Endothelial cell of umbilical vein (primary cell): Measurements from ENCODE around the gene YTHDF1.

ENCODE experiments used
- EZH2 ChIP-seq: IDR thresholded peaks from 2 replicates; pipeline ENCODE4 v1.6.1; 2012; ENCODE audit warnings: borderline replicate concordance, low read depth, mild to moderate bottlenecking, moderate library complexity, low read length, inconsistent platforms; ENCODE audit not compliant: severe bottlenecking
- FOS ChIP-seq: IDR thresholded peaks from 2 replicates; pipeline ENCODE4 v1.6.1; 2011; ENCODE audit warnings: mild to moderate bottlenecking, low read length, moderate library complexity, borderline replicate concordance; ENCODE audit not compliant: insufficient read depth
- JUN ChIP-seq: IDR thresholded peaks from 2 replicates; pipeline ENCODE4 v1.6.1; 2011; ENCODE audit warnings: borderline replicate concordance, low read depth; ENCODE audit not compliant: insufficient read length, insufficient read depth
- POLR2A ChIP-seq: IDR thresholded peaks from 2 replicates; pipeline ENCODE4 v1.6.1; 2012; ENCODE audit warnings: low read depth, mild to moderate bottlenecking, control low read depth, low read length
- POLR2AphosphoS5 ChIP-seq: IDR thresholded peaks from 2 replicates; pipeline ENCODE4 v1.6.1; 2012; ENCODE audit warnings: low read depth, mild to moderate bottlenecking, control low read depth, low read length, moderate library complexity; ENCODE audit not compliant: insufficient read depth
- TF ChIP-seq, protein P1 (sequence below), 2 donors: IDR thresholded peaks; 1 replicate in 1 of 2; 2 replicates in 1 of 2; pipeline ENCODE4 v1.5.1; 2011; ENCODE audit warnings: low read length in 2 of 2, mild to moderate bottlenecking in 2 of 2, moderate library complexity in 2 of 2, control low read depth in 1 of 2, inconsistent platforms in 1 of 2, low read depth in 1 of 2; ENCODE audit not compliant: insufficient read depth in 1 of 2; ENCODE audit errors: extremely low read depth in 1 of 2
- TF ChIP-seq, protein P2 (sequence below): IDR thresholded peaks from 2 replicates; pipeline ENCODE4 v1.6.1; 2011; ENCODE audit not compliant: insufficient read depth, insufficient read length

DNA sequence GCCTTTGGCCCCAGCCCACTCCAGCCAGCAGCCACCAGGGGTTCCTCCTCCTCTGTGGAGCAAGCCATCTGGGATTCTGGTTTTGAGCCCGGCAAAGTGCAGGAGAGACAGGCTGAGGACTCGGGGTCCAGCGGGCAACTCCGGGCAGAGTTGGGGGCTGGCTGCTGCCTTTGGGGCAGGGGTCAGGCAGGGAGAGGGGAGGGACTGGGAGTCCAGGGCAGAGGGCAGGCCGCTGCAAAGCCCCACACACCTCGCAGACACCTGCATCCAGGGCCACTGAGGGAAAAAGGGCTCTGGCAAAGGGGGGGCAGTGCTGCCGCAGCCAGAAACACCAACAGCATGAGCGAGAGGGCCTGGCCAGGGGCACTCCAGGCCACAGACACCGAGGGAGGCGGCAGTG is 28.5 kb upstream of the YTHDF1 start:
- TF ChIP-seq POLR2AphosphoS5: no peak
- TF ChIP-seq, protein P1, sequence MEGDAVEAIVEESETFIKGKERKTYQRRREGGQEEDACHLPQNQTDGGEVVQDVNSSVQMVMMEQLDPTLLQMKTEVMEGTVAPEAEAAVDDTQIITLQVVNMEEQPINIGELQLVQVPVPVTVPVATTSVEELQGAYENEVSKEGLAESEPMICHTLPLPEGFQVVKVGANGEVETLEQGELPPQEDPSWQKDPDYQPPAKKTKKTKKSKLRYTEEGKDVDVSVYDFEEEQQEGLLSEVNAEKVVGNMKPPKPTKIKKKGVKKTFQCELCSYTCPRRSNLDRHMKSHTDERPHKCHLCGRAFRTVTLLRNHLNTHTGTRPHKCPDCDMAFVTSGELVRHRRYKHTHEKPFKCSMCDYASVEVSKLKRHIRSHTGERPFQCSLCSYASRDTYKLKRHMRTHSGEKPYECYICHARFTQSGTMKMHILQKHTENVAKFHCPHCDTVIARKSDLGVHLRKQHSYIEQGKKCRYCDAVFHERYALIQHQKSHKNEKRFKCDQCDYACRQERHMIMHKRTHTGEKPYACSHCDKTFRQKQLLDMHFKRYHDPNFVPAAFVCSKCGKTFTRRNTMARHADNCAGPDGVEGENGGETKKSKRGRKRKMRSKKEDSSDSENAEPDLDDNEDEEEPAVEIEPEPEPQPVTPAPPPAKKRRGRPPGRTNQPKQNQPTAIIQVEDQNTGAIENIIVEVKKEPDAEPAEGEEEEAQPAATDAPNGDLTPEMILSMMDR (IDR thresholded peaks at IDR 0.05; ENCODE audit: extremely low read depth in 1 of 2, insufficient read depth in 1 of 2, low read depth in 1 of 2, low read length in 2 of 2): no peak
- TF ChIP-seq, protein P2, sequence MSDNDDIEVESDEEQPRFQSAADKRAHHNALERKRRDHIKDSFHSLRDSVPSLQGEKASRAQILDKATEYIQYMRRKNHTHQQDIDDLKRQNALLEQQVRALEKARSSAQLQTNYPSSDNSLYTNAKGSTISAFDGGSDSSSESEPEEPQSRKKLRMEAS: no peak
- TF ChIP-seq EZH2: no peak
- TF ChIP-seq POLR2A: no peak
- TF ChIP-seq FOS: no peak
- no peak for TF ChIP-seq JUN
